NAMALWA (cell line): Measurements from ENCODE around the gene PSTPIP2.
"Not testable (repeated sequence)": the region's sequence is repeated elsewhere in the genome, so short reads cannot be mapped to it uniquely, and the experiment has no call there.

Experiments used
- DNase-seq: peaks from one replicate; pipeline ENCODE4 v3.0.0-alpha.2; 2015; ENCODE audit warnings: low spot score

The PSTPIP2 gene

DNA sequence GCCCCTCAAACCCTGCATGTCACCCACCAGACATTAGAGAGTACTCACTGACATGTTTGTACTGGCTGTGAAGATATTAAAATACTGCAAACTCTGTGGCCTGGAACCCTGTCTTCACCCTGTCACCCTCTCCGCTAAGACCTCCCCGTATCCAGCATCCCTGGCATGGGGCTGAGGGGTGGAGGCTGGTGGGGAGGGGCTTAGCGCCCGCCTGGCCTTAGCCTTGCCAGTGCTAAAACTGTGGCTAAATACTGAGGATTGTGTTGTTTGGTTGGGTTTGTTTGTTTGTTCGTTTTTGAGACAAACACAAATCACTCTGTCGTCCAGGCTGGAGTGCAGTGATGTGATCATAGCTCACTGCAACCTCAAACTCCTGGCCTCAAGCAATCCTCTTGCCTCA, 1.8 kb downstream of the PSTPIP2 start:
- DNase-seq: no peak

DNA sequence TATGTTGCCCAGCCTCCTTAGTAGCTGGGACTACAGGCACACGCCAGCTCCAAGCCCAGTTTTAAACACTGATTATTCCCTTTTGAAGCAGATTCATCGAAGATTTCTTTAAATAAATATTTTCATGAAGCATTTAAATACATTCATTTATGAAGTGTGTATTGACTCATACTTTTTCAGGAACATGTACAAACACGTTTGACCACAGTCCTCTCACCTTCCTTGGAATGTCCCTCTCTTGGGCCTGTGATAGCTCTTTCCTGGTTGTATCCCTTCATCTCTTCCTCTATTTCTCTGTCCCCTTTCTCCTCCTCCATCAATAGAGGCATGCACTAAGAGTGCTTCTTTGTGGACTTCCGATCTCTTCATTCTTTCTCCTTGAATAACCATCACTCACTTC, 2.5 kb downstream of the PSTPIP2 start:
- no peak for DNase-seq

DNA sequence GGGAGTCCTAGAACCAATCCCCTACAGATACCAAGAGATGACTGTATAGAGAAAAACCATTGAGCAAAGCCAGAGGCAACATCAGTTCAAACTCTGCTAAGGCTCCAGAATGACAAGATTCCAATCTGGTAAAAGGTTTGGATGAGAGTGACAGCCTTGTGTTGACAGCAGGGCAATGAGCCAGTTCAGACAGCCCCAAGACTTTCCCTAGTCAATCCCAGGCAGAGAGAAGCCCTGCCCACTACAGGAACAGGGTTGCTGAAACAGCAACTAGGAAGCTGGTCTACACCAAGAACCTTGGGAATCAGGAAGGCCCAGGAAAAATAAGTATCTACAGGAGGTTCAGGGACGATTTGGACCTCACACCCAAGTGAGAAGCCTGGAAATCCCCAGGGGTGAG, 3.3 kb downstream of the PSTPIP2 start:
- DNase-seq: no peak

DNA sequence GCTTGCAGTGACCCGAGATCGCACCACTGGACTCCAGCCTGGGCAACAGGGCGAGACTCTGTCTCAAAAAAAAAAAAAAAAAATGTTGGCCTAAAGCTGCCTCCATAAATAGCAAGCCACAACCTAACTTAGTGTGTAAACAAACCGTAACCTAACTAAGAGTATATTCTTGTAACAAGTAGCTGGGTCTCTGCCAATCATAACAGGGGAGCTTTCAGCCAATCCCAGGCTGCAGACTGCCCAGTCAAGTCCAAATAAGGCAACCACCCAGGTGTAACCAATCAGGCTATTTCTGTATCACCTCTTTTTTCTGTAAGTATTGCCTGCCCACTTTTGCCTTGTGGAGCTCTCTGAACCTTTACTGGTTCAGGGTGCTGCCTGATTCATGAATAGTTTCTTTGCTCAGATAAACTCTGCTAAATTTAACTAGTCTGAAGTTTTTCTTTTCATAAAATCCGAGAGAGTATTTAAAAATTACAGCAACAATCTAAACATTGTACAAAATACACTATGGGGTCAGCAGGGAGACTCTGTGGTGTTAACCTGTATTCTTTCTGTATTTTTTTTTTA, 4.5 kb downstream of the PSTPIP2 start:
- peak; percentile 70 for DNase-seq

DNA sequence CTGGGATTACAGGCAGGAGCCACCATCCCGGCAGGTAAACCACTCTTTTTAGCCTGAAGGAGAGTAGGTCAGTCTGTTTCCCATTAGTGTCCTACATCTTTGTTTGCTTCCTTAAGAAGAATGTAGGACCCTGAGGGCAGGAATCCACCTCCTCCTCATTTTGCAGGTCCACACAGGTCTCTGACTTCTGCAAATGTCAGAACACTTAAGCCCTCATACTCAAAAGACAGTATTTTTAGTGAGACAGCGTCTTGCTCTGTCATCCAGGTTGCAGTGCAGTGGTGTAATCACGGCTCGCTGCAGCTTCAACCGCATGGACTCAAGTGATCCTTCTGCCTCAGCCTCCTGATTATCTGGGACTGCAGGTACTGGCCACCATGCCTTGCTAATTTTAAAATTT, 9.3 kb downstream of the PSTPIP2 start:
- DNase-seq: no peak

DNA sequence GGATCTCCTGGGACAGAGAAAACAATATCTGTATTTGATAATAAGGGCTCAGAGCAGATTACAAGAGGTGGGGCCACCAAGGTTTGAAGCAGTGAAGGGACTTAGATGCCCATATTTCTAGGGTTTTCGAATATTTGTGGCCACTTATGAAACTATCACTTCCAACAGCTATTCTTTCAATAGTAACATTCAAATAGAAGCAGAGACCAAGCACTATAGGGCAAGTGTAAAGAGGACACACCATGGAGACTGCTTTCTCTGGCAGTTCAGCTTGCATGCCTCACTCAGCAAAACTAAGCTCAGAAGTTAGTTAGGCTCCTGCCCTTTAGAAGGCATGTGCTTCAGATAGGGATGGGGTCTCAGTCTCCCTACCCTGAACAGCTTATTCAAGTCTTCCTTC, 10.3 kb downstream of the PSTPIP2 start:
- no peak for DNase-seq

DNA sequence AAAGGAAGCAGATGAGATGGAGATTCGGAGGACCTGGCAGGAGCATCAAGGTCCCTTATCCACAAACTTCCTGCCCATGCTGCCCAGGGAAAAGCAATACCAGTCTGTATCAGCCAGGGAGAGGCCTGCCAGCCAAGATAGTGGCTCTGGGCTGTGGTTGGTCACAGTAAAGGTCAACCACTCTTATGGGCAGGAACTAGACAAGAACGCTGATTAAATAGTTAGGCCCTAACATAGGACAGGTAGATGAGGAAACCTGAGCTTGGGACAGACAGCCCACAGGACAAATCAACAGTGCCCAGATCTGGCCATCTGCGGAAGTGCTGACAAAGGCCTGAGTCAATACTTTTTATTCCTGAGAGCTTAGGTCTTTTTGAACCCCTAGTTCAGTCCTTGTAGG, 10.7 kb downstream of the PSTPIP2 start:
- no peak for DNase-seq

DNA sequence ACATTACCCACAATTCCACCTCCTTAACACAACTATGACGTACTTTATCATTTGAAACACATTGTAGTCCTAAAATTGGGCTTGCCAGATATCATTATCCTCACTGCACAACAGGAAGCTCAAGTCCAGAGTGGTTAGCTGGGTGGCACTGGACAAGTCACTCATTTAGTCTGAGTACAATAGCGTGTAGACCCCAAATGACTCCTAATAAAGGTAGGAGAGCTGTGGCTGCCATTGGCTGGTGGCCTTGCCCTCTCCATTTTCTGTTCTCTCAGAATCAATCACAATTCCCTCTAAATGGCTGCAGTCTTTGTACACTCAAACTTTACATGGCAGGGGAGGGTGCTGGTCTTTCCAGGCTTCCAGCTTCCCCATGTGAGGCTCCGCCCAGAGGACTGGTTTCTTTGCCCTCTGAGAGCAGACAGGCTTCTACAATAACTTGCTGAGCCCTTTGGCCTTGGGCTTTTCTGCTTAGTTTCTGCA, 11.7 kb downstream of the PSTPIP2 start:
- no peak for DNase-seq

DNA sequence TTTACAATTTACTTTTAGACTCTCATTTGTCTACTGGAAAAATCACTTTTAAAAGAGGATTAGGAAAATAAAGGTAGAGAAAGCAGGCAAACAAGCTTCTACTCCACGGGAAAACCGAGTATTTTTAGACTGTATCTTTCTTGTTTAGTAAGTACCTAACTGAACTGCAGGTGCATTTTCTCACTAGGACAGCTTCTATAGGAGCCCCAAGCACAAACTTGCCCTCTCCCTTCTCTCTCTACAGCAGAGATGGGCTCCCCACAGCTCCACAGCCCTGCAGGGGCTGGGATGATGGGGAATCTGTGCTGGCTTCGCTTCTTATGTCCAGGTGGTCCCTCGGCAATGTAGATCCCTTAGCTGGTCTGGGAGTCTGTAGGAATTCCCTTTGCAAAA, 16.2 kb downstream of the PSTPIP2 start:
- DNase-seq: no peak

DNA sequence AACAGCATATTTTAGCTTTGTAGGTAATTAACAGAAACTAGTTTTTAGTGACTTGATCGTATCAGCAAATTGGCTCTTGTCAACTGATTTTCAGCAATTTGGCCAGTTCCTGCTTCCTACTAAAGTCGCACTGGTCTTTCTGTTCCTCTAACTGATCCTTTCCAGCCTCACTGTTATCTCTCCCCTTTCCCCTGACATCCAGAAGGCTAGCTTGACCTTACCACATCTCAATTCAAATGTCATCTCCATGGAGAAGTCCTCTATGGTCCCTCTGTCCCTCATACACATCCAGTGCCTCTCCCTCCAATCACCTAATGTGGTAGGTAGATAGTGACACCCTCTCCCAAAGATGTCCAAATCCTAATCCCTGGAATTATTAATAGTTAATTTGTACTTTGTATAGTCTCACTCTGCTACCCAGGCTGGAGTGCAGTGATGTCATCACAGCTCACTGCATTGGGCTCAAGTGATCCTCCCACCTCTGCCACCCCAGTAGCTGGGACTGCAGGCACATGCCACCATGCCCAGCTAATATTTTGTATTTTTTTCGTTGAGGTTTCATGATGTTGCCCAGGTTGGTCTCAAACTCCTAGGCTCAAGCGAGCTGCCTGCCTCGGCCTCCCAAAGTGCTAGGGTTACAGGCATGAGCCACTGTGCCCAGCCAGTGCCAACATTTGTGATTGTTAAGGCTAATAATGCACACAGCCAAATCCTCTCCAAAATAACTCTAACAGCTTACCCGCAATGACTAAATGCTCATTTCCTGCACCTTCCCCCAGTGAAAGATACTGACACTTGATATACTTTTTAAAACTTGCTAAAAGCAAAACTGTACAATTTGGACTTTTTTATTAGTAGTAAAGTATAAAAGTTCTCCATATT, 16.9 kb downstream of the PSTPIP2 start:
- DNase-seq: no peak

DNA sequence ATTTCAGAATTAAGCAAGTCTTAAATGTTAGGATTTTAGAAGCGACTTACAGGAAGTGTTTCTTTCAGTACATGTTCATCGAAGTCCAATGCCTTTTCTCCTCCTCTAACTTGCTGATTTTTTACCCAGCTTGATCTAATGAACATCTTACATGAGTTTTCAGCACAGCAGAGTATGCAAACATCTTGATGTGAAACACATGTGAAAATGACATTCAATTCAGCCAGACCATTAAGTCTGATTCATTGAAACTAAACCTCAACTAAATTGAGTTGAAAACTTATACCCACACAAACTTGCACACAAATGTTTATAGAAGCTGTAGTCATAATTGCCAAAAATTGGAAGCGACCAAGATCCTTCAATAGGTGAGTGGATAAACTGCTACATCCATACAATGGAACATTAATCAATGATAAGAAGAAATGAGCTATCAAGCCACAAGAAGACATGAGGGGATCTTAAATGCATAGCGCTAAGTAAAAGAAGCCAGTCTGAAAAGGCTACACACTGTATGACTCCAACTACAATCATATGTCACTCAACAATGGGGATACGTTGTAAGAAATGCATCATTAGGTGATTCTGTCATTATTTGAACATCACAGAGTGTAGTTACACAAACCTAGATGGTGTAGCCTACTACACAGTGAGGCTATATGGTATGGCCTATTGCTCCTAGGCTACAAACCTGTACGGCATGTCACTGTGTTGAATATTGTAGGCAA, 18.5 kb downstream of the PSTPIP2 start:
- no peak for DNase-seq

DNA sequence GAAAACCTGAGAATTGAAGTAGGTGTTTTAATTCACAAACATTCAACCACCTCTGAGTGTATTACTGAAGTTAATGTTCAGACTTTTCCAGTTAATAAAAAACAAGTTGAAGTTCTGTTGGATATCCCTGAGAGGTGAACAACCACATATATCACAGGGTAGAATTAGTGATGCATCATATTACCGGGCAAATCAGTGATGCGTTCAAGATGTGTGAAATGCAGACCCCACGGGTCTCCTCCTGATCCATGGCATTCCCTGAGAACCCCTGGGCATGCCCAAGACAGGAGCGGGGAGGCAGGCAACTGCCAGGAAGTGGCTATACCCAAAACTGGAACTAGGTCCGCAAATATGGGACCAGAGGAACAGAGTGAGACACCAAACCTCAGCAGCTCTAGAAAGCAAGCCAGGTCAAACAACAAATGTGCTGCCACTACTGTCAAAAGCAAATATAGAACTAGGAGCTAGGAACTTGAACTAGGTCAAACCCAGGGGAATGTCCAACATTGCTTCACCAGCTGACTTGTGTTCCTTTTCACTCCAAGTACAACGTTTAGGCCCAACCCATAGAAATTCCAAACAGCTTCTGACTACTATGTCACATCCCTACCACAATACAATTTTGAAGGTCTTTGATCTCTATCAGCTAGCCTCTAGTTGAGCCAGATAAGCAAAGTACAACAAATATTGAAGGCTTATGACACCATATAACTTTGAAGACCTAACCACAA, 20.2 kb downstream of the PSTPIP2 start:
- DNase-seq: no peak

DNA sequence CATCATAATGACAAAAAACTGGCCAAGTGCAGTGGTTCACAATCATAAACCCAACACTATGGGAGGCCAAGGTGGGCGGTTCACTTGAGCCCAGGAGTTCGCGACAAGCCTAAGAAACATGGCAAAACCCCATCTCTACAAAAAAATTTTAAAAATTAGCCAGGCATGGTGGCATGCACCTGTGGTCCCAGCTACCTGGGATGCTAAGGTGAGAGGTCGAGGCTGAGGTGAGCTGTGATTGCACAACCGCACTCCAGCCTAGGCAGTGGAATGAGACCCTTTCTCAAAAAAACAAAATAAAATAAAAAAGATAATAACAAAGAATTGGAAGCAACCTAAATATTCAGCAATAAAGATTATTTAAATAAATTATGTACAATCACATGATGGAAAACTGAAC, 21.8 kb downstream of the PSTPIP2 start:
- DNase-seq: no peak

DNA sequence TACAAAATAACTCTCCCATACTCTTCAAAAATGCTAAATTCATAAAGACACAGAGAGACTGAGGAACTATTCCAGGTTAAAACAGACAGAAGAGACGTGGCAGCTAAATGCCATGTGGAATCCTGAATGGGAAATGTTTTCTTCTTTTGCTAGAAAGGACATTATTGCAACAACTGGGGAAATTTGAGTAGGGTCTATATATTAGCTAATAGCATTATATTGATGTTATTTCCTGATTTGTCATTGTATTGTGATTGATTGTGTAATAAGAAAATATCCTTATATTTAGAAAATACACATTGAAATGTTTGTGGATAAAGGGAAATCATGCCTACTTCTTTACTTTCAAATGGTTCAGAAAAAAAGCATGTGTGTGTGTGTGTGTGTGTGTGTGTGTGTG, 23.4 kb downstream of the PSTPIP2 start:
- no peak for DNase-seq

DNA sequence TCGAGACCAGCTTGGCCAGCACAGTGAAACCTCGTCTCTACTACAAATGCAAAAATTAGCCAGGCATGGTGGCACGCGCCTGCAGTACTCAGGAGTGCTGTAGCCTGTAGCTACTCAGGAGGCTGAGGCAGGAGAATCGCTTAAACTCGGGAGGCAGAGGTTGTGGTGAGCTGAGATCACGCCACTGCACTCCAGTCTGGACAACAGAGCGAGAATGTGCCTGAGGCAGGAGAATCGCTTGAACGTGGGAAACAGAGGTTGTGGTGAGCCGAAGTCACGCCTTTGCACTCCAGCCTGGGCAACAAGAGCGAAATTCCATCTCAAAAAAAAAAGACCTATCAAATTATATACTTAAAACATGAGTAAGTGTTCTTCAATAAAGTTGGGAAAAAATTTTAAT, 24.7 kb downstream of the PSTPIP2 start:
- not testable (repeated sequence) for DNase-seq

DNA sequence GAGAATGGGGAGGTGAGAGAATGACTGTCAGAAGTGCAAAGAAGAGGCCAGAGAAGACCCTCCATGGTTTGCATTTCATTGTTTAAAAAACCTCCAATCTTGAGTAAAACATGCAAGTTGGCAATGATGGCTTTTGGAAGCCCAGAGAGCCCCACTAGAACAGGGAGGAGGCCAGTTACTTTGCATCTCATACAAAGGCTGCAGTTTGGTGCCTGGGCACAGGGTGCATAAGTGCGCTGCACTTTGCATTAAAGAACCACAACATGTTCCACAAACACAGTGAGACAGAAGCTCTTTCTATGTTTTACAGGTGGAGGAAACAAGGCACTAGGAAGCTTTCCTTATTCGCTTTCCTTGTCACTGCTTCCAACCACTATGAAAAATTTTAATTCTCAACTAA, 25.4 kb downstream of the PSTPIP2 start:
- DNase-seq: no peak

DNA sequence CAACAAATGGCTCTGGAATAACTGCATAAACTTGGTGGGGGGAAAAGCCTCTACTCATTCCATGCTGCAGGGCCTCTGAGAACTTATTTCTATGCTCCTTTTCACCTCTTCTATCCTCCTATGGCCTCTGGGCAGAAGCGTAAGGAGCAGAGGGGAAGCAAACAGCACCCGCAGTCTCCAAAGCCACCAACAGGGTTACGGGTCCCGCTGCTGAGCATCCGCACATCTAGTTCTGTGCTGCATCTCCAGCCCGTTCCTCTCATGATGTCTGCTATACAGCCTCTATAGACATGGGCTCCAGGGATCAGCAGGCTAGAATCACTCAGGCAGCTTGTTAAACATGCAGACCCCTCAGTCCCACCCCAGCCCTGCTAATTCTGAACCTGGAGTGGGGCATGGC, 25.9 kb downstream of the PSTPIP2 start:
- DNase-seq: no peak

DNA sequence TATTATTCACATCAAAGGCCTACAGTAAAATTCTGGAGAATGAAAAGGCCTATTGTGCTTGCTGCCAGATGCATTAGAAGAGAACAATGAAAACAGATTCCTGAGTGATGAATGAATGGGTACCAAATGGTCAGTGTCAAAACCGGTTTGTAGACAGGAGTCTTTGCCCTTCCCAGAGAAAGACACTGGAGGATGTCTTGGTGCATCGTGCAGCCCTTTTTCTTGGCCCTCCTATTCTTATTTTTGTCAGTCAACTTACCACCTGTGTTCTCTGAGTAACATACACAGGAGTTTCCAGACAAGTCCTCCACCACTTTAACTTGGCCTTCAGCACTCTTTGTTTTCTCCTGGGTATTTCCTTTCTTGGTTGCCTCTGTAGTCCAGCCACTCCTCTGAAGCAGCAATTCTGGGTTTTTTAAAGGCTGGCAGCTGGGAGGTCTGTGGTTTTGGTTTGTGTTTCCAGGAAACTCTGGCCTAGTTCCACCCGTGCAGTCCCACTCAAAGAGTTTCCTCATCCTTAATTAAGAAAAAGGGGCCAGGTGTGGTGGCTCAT, 29.4 kb downstream of the PSTPIP2 start:
- DNase-seq: no peak

DNA sequence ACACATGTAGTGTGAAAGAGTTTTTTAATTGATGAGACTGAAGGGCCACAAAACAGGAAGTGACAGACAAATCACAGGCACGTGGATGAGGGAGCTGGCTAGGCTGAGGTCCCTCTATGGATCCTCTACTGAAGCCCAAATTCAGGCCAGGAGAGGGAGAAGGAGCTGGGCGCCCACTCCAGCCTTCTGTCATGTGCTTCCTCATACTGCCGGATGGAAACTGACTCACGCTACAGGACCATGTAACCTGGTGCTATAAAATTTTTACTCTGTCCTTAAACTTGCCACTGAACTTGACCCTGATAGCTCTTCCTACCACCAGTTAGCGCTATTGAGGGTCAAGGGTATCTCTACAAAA, 31.3 kb downstream of the PSTPIP2 start:
- DNase-seq: no peak

DNA sequence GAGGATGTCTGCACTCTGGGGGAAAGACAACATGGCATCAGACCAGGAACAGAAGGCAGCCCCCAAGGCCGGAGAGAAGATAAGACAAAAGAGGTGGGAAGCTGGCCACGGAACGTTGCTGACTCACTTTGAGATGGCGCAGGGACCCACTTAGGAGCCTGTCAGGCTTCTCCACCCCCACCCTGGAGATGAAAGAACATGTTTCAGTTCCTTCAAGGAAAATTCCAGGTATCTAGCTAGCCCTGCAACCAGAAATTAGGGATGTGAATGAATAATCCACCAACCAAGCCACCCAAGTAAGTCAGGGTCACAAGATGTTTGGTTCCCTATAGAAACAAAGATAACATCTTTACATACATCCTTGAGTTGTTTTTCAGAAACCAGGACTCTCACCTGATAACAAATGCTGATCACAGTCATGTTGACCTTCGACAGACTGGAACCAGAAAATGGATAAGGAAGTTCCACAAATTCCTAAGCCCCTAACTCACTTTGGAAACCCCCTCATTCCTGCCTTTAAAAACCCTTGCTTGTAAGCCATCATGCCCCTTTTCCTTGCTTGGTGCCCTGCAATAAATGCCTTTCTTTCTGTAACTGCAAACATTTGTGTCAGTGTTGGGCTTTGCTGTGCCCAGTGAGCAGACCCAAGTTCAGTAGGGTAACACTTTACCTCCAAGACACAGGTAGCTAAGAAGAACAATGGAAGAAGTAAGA, 31.9 kb downstream of the PSTPIP2 start:
- DNase-seq: no peak

DNA sequence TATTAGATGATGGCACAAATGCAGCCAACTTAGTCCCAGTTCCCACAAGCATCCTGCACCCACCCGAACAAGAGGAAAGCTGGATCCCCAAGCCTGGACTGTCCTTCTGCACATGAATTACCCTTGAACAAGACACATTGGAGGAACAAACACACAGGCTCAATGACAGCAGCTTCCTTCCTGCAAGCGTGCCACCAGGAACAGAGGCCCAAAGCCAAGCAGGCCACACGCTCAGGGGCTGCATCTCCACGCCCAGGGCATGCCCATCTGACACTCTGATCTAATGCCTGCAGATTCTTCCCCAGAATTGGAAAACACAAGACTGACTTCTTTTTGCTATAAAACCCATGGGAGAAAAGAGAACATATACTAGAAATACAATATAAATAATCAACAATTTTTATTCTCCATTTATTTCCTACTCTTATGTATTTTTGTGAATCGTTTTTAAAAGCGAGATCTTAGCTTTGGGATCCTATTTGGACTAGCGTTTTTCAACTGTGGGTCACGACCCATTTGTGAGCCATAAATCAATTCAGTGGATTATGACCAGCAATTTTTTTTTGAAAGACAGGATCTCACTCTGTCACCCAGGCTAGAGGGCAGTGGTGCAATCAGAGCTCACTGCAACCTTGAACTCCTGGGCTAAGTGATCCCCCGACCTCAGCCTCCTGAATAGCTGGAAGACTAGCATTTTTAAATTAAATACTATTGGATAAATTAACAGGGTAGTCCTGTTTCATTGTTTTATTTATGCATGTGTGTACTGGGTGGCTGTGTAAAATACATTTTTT, 34.4 kb downstream of the PSTPIP2 start:
- no peak for DNase-seq
